ENCODE results near the gene LDHD.

DNA sequence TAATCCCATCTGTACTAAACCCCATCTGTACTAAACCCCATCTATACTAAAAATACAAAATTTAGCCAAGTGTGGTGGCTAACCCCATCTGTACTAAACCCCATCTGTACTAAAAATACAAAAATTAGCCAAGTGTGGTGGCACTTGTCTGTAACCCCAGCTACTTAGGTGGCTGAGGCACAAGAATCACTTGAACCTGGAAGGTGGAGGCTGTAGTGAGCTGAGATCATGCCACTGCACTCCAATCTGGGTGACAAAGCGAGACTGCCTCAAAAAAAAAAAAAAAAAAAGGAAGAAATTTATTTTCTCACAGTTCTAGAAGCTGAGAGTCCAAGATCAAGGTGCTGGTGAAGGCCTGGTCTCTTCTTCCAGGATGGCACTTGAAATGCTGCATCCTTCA is 43.8 kb upstream of the LDHD start:
- no peak for TF ChIP-seq LCOR (CRISPR knock-in tag; IDR thresholded peaks at IDR 0.05)
- TF ChIP-seq, protein P1, sequence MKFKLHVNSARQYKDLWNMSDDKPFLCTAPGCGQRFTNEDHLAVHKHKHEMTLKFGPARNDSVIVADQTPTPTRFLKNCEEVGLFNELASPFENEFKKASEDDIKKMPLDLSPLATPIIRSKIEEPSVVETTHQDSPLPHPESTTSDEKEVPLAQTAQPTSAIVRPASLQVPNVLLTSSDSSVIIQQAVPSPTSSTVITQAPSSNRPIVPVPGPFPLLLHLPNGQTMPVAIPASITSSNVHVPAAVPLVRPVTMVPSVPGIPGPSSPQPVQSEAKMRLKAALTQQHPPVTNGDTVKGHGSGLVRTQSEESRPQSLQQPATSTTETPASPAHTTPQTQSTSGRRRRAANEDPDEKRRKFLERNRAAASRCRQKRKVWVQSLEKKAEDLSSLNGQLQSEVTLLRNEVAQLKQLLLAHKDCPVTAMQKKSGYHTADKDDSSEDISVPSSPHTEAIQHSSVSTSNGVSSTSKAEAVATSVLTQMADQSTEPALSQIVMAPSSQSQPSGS (CRISPR knock-in tag; IDR thresholded peaks at IDR 0.05) = no peak
- TF ChIP-seq, protein P2, sequence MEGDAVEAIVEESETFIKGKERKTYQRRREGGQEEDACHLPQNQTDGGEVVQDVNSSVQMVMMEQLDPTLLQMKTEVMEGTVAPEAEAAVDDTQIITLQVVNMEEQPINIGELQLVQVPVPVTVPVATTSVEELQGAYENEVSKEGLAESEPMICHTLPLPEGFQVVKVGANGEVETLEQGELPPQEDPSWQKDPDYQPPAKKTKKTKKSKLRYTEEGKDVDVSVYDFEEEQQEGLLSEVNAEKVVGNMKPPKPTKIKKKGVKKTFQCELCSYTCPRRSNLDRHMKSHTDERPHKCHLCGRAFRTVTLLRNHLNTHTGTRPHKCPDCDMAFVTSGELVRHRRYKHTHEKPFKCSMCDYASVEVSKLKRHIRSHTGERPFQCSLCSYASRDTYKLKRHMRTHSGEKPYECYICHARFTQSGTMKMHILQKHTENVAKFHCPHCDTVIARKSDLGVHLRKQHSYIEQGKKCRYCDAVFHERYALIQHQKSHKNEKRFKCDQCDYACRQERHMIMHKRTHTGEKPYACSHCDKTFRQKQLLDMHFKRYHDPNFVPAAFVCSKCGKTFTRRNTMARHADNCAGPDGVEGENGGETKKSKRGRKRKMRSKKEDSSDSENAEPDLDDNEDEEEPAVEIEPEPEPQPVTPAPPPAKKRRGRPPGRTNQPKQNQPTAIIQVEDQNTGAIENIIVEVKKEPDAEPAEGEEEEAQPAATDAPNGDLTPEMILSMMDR (IDR thresholded peaks at IDR 0.05 in 2 of 3, conservative IDR thresholded peaks at IDR 0.05 in 1 of 3; ENCODE audit: insufficient read depth in 2 of 3, low read depth in 1 of 3, low read length in 3 of 3) = no peak
- TF ChIP-seq, protein P3, sequence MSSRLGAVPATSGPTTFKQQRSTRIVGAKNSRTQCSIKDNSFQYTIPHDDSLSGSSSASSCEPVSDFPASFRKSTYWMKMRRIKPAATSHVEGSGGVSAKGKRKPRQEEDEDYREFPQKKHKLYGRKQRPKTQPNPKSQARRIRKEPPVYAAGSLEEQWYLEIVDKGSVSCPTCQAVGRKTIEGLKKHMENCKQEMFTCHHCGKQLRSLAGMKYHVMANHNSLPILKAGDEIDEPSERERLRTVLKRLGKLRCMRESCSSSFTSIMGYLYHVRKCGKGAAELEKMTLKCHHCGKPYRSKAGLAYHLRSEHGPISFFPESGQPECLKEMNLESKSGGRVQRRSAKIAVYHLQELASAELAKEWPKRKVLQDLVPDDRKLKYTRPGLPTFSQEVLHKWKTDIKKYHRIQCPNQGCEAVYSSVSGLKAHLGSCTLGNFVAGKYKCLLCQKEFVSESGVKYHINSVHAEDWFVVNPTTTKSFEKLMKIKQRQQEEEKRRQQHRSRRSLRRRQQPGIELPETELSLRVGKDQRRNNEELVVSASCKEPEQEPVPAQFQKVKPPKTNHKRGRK (tag; IDR thresholded peaks at IDR 0.05) = no peak
- TF ChIP-seq ZNF76 (CRISPR knock-in tag; IDR thresholded peaks at IDR 0.05; ENCODE audit: borderline replicate concordance) = no peak
- TF ChIP-seq KAT2B (IDR thresholded peaks at IDR 0.05; ENCODE audit: low read depth, low read length) = no peak
- TF ChIP-seq TAF1 (IDR thresholded peaks at IDR 0.05; ENCODE audit: control insufficient read depth, extremely low read depth, insufficient read depth, low read length, severe bottlenecking) = no peak
- no peak for TF ChIP-seq NFIX (CRISPR knock-in tag; IDR thresholded peaks at IDR 0.05; ENCODE audit: low read depth)
- no peak for TF ChIP-seq DACH1 (IDR thresholded peaks at IDR 0.05; ENCODE audit: partially characterized antibody)
- no peak for TF ChIP-seq TRIM28 (IDR thresholded peaks at IDR 0.05)
